Lower leg skin (tissue), 3 donors: Measurements from ENCODE around the gene RBM33.

Source experiments
- CTCF ChIP-seq, 3 donors: fragments of 450-650 bp; IDR thresholded peaks; one replicate each; pipeline ENCODE4 v1.5.1; 2016; ENCODE audit warnings: antibody characterized with exemption in 3 of 3, mild to moderate bottlenecking in 3 of 3, moderate library complexity in 2 of 3
- POLR2A ChIP-seq, 2 donors: fragments of 450-650 bp; IDR thresholded peaks; one replicate each; pipeline ENCODE4 v1.6.1; 2016 to 2017; ENCODE audit warnings: antibody characterized with exemption in 2 of 2, mild to moderate bottlenecking in 1 of 2, moderate library complexity in 1 of 2

GRCh38 chr7:155713384-155713783, 68.9 kb downstream of the RBM33 start:
- TF ChIP-seq POLR2A (IDR thresholded peaks at IDR 0.05) (no peak), CTCF (IDR thresholded peaks at IDR 0.05) (no peak)
